DLD1 (cell line): ENCODE measurements around the gene CCNB2.

Experiments
- in situ Hi-C: cut with HindIII; loops from 2 replicates; pipeline ENCODE4 v1.10.0; 2017; ENCODE audit warnings: low sequenced_read_pairs

CCNB2 gene

GRCh38 chr15:59165726-59166125 is 60.8 kb downstream of the CCNB2 start:
- in situ Hi-C loops = no loop called here

- in situ Hi-C loops = no loop called here
Observed at GRCh38 chr15:59166166-59166565, 61.2 kb downstream of the CCNB2 start.

GRCh38 chr15:59166601-59167265 is 61.8 kb downstream of the CCNB2 start:
- in situ Hi-C loops = no loop called here

- in situ Hi-C loops = no loop called here
Observed at GRCh38 chr15:59168536-59168935, 63.6 kb downstream of the CCNB2 start.

- in situ Hi-C loops = no loop called here
Observed at GRCh38 chr15:59169251-59169708, 64.3 kb downstream of the CCNB2 start.

- in situ Hi-C loops = no loop called here
Observed at GRCh38 chr15:59170295-59171066, 65.5 kb downstream of the CCNB2 start.

DNA sequence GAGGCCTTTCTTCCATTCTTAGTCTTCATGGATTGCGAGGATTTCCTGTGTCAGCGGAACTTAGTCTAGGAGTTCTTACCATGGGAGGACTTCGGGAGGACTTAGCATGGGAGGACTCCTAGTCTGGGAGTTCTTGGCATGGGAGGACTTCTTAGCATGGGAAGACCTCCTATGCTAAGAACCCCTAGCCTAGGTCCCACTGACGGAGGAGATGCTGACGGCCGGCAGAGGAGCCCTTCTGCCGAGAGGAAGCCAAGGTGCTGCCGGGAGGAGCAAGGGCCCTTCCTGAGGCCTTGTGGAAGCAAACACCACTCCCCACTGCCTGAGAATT is 66.1 kb downstream of the CCNB2 start:
- in situ Hi-C loops = no loop called here

DNA sequence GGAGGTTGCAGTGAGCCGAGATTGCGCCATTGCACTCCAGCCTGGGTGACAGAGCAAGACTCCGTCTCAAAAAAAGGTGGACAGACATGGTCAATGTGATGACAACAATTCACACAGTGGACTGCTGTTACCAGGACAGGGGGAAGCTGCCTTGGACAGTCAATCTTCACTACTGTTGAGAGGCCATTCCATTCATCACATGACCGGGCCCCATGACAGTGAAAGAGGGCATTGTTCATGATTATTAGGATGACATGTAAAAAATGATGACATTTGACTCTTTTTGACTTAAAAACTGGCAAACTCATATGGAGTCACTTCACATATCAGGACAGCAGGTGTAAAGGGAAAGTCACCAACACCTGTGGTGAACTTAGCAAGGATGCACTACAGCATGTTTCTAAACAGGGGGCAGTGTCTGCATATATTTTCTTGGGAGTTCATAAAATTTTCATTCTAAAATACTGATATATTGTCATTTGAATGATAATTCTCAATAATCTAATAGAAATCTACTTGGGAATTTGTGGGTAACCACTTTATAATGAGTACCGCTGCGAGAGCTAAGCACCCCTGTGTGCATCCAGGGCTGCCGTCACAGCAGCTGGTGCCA is 67.4 kb downstream of the CCNB2 start:
- in situ Hi-C loops = no loop called here

DNA sequence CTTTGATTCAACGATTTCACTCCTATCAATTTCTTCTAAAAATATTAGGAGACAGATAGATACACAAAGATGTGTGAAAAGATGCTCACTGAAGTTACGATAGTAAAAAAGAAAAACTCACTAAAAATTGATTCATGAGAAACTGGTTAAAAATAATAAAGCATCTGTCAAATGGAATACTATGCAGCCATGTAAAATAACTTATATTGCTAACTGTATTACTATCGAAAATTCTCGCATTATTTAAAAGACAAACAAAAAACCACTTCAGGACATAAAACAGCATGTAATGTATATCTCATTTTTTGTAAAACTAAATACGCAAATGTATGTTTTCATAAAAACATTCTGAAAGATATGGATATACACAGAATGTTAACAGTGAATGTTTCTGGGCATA is 68.2 kb downstream of the CCNB2 start:
- in situ Hi-C loops = no loop called here

DNA sequence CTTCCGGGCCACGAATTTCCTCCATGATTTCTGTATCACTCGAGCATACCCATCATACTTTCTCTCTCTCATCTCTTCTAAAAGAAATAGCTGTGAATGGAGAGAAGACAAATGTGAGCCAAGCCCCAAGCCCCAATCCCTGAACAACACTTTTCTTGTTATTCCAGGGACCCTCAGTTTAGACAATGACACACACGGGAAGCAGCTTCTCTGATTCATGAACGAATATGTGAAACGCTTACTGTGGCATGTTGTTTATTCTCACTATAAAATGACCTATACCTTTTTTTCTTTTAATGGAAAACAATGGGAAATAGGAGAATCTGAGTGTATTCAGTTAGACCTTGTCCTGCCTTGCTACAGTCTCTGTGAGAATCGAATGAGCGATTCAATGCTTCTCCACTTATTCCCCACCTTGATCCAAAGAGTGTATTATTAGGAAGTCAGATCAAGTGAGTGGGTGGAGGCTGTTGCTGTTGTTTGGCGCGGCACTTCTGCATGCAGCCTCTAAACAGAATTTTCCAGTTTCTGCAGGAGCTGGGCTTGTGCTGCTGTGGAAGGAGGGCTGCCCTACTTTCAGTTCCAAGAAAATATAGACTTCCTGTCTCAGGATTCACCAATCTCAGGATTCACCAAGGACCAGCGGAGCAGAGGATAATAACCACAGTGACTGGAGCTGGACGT is 69.3 kb downstream of the CCNB2 start:
- in situ Hi-C loops = no loop called here
